Calu3 (cell line): Measurements from ENCODE around the gene DAB1. TPM values are rescaled to one million over a fixed set of nuclear protein-coding genes. Genes with fewer than 3 reads are reported as not detected.

Source experiments
- BruUV-seq: library from RNA; stranded (reverse); fragments of 400-500 nt; replicated peaks from 2 replicates; lab custom pipeline; 2021; lab: Mats Ljungman, UMichigan
- CTCF ChIA-PET: fragments of 300-600 bp; sonication (Branson Sonifier 250); formaldehyde crosslinking; loops from one replicate; lab custom pipeline; 2022; ENCODE audit warnings: antibody characterized with exemption; lab: Charles Lee
- DNase-seq: peaks from one replicate; pipeline ENCODE4 v3.0.0; 2022
- H3K27ac Mint-ChIP-seq: one replicate; pipeline ENCODE4 v1.8.0; 2022; ENCODE audit warnings: mixed read lengths; ENCODE audit not compliant: unreplicated experiment
- H3K27me3 Mint-ChIP-seq: one replicate; pipeline ENCODE4 v1.8.0; 2022; ENCODE audit warnings: mixed read lengths; ENCODE audit not compliant: unreplicated experiment
- H3K36me3 Mint-ChIP-seq: one replicate; pipeline ENCODE4 v1.8.0; 2022; ENCODE audit warnings: mild to moderate bottlenecking, moderate library complexity, mixed read lengths; ENCODE audit not compliant: insufficient read depth, unreplicated experiment
- H3K4me1 Mint-ChIP-seq: one replicate; pipeline ENCODE4 v1.8.0; 2022; ENCODE audit warnings: mild to moderate bottlenecking, low read depth, mixed read lengths; ENCODE audit not compliant: unreplicated experiment
- H3K4me3 Mint-ChIP-seq: one replicate; pipeline ENCODE4 v1.8.0; 2022; ENCODE audit warnings: mild to moderate bottlenecking, low read depth, moderate library complexity, mixed read lengths; ENCODE audit not compliant: unreplicated experiment
- H3K9me3 Mint-ChIP-seq: one replicate; pipeline ENCODE4 v1.8.0; 2022; ENCODE audit warnings: low read depth, mixed read lengths; ENCODE audit not compliant: unreplicated experiment
- CTCF ChIP-seq: fragments of 200-600 bp; IDR thresholded peaks from one replicate; pipeline ENCODE4 v1.8.0; 2022; ENCODE audit warnings: antibody characterized with exemption; ENCODE audit not compliant: unreplicated experiment
- intact Hi-C: fragments of 100-400 bp; cut with micrococcal nuclease; formaldehyde crosslinking; loops from one replicate; pipeline ENCODE4 v1.10.0; 2022; ENCODE audit not compliant: unreplicated experiment
- total RNA-seq: library from RNA; stranded (reverse); gene quantifications from 2 replicates; pipeline ENCODE4 v1.2.3, GENCODE V29; 2022

The DAB1 gene
- total RNA-seq, 1 experiment from 2014 or later, result not detected

DNA sequence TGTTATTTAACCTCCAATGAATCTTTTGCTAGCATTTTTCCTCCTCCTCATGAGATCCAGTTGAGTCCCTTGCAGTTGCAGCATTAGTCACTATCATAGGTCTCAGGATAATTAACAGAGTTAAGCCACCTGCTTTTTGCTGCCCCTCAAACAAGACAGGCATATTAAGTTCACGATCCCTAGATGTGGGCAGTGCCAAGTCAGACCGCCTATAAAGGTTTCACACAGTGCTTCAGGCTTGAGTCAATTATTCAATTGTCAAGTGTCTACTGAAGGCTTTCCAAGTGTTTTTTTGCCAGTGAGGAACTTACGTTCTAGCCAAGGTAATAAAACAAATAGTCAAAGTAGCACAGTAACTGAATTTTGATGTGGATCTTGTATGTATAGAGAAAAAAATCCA, 175.0 kb downstream of the DAB1 start:
- no peak for DNase-seq
- no TSS peak for BruUV-seq
- no peaks in the 10 kb centered on the region for H3K27me3 Mint-ChIP-seq
- peaks cover 9% of the 10 kb centered on the region for H3K9me3 Mint-ChIP-seq
- H3K36me3 Mint-ChIP-seq, result no peaks in the 10 kb centered on the region
- CTCF ChIA-PET, result no interaction called here
- no peaks in the 10 kb centered on the region for H3K4me1 Mint-ChIP-seq
- TF ChIP-seq CTCF, result no peak
- intact Hi-C loops, result no loop called here
- no peak overlapping the region for H3K4me3 Mint-ChIP-seq
- H3K27ac Mint-ChIP-seq, result no peak overlapping the region

DNA sequence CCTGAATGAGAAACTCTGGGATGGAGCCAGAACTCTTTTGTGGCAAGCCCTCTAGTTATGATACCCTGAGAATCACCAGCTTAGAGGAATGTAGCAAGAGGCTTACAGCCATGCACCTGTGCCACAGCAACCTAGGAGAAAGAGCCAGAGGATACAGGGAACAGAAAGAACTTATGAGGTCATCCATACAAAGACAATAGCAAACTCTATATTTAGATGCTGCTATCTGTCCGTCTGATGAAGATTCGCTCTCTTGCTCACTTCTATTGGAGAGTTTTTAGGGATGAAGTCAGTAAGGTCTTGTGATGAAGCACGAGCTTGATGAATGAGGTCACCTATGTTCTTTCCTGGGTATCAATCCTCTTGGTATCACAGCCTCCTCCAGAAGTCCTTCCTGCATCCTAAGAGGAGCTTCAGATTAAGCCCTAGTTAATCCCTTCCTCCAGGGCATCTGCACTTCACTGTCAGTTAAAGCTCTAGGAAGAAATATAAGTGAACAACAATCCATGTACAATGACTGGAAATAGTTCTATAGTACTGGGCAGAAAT, 185.6 kb downstream of the DAB1 start:
- TF ChIP-seq CTCF, result no peak
- intact Hi-C loops, result no loop called here
- no TSS peak for BruUV-seq
- DNase-seq, result no peak
- CTCF ChIA-PET, result no interaction called here
- no peak overlapping the region for H3K4me3 Mint-ChIP-seq
- no peaks in the 10 kb centered on the region for H3K27me3 Mint-ChIP-seq
- no peaks in the 10 kb centered on the region for H3K36me3 Mint-ChIP-seq
- peaks cover 5% of the 10 kb centered on the region for H3K9me3 Mint-ChIP-seq
- H3K27ac Mint-ChIP-seq, result no peak overlapping the region
- no peaks in the 10 kb centered on the region for H3K4me1 Mint-ChIP-seq

DNA sequence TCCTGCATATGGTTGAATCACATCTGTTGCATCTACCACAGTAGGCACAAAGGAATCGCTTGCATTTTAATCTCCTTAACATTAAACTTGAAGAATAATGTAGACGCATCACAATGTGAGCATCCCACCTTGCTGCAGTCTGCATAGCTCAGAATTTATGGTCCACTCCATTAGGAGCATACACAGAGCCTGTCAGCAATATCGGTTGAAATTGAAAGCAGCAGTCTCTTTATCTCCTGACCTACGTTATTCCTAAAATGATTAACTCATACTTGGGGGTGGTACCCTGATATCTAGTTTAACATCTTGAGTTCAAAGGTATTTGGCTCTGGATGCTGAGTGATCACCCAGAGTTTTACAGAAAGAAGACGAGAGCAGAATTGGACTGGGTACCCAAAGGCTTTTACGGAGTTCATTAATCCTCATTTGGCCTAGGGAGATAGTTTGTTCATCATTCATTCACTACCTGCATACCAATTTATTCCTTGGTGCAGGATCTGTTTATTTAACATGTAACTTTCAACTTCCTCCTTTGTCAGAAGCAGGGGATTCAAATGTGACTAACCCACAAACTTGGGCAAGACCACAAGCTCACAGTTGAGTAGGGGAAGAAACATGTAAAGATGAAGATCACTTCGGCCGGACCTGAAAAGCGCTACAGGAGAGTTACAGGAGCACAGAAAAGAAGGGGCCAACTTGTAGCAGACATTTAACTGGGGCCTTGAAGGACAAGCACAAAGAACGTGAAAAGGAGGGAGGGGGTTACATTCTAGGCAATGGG, 187.9 kb downstream of the DAB1 start:
- Mint-ChIP-seq H3K36me3 (no peaks in the 10 kb centered on the region), H3K27me3 (no peaks in the 10 kb centered on the region)
- intact Hi-C loops, result no loop called here

GRCh38 chr1:57234459-57234858, 189.4 kb downstream of the DAB1 start:
- no TSS peak for BruUV-seq
- no peak overlapping the region for H3K27ac Mint-ChIP-seq
- H3K9me3 Mint-ChIP-seq, result peaks cover 5% of the 10 kb centered on the region
- no peaks in the 10 kb centered on the region for H3K36me3 Mint-ChIP-seq
- H3K4me3 Mint-ChIP-seq, result no peak overlapping the region
- intact Hi-C loops, result no loop called here
- no peak for DNase-seq
- no peaks in the 10 kb centered on the region for H3K27me3 Mint-ChIP-seq
- no peaks in the 10 kb centered on the region for H3K4me1 Mint-ChIP-seq
- CTCF ChIA-PET, result no interaction called here
- no peak for TF ChIP-seq CTCF

More for the DNA sequence above, 187.9 kb downstream of the DAB1 start:
- TF ChIP-seq CTCF, result no peak
- Mint-ChIP-seq H3K27ac (no peak overlapping the region), H3K4me3 (no peak overlapping the region), H3K4me1 (no peaks in the 10 kb centered on the region), H3K9me3 (peaks cover 5% of the 10 kb centered on the region)
- no peak for DNase-seq
- CTCF ChIA-PET, result interaction anchor here (0.5 kb wide), 1 partner anchor 11 kb away, joined by 3 read pairs; no protein-coding TSS in a partner anchor
- no TSS peak for BruUV-seq
